ENCODE results near the gene CCDC194. TPM values are rescaled to one million over a fixed set of nuclear protein-coding genes. Genes with fewer than 3 reads are reported as not detected.

Gene CCDC194
- total and polyA plus RNA-seq, 2 of the 8 experiments (the other 6 are each of a cell fraction or from before 2014, with no cell fraction given) = 0.33 TPM; not detected in 1

DNA sequence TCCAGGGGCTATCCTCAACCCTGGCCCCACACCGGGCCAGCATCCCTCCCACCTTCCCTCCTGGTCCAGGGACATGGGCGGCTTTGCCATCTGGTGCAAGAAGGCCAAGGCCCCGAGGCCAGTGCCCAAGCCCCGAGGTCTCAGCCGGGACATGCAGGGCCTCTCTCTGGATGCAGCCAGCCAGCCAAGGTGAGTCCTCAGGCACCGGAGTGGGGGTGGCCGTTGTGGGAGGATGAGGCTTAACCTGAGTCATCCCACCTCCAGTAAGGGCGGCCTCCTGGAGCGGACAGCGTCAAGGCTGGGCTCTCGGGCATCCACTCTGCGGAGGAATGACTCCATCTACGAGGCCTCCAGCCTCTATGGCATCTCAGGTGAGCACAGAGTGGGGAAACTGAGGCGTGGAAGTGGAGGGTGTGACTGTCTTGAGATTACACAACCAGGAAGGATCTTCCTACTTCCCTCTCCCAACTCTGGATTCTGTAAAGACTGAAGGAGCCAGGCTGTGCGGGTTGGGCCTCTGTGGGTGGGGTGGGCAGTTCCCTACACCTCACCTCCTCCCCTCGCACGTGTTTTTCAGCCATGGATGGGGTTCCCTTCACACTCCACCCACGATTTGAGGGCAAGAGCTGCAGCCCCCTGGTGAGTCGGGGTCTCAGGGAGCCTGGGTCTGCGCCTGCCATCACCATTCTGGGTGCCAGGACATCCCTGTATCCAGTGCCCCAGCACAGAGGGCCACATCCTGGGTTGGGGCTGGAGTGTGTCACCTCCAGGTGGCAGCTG lies 29.6 kb upstream of the CCDC194 start (continued):
- TF ChIP-seq CHD7 (IDR thresholded peaks at IDR 0.05; ENCODE audit: insufficient replicate concordance, low read length) (no peak), KDM1A (IDR thresholded peaks at IDR 0.05; ENCODE audit: borderline replicate concordance, low read length) (no peak)
